A549 (cell line): ENCODE data around the gene ARHGAP42. TPM values are rescaled to one million over a fixed set of nuclear protein-coding genes. Genes with fewer than 3 reads are reported as not detected.

ENCODE experiments used
- ATAC-seq, 2 experiments: fragments of 200-7000 bp in 1 of 2; fragments of >200 bp in 1 of 2; cut with Nextera tagmentation in 1 of 2; cut with Tn5 transposase in 1 of 2; 3 replicates each; pipeline versions ENCODE4 v1.8.0 to v1.9.1; 2018 to 2020; ENCODE audit warnings: mild to moderate bottlenecking in 1 of 2, moderate library complexity in 1 of 2
- CTCF ChIA-PET: fragments of 300-600 bp; sonication (Branson Sonifier 250); formaldehyde crosslinking; extraction: SDS; loops from one replicate; lab custom pipeline; 2021; ENCODE audit warnings: antibody characterized with exemption, inconsistent platforms; lab: Yijun Ruan, JAX
- POLR2A ChIA-PET: fragments of 350-600 bp; formaldehyde crosslinking; extraction: SDS; loops from one replicate; lab custom pipeline; 2021; ENCODE audit warnings: antibody characterized with exemption, inconsistent platforms; lab: Yijun Ruan, JAX
- DNase-seq, 2 experiments: peaks; one replicate each; pipeline versions ENCODE4 v3.0.0 to v3.0.0-alpha.2; 2011 to 2016; ENCODE audit warnings: low read depth in 1 of 2, low spot score in 1 of 2
- FAIRE-seq: peaks from 2 replicates; lab custom pipeline; 2011; peaks lifted over from hg19 to GRCh38; lab: Jason Lieb, UNC
- H3K27ac ChIP-seq, 2 experiments: fragments of >200 bp; sonication (Bioruptor Twin); formaldehyde crosslinking; 3 replicates each; pipeline ENCODE4 v1.5.1; 2016 to 2017
- H3K4me1 ChIP-seq: fragments of >200 bp; sonication (Bioruptor Twin); formaldehyde crosslinking; 3 replicates; pipeline ENCODE4 v1.6.1; 2016
- H3K4me2 ChIP-seq: fragments of >200 bp; sonication (Bioruptor Twin); formaldehyde crosslinking; 3 replicates; pipeline ENCODE4 v1.6.1; 2016
- H3K4me3 ChIP-seq: fragments of >200 bp; sonication (Bioruptor Twin); formaldehyde crosslinking; 3 replicates; pipeline ENCODE4 v1.5.1; 2016
- H3K9me3 ChIP-seq: fragments of >200 bp; sonication (Bioruptor Twin); formaldehyde crosslinking; 3 replicates; pipeline ENCODE4 v1.6.1; 2016
- ATOH8 ChIP-seq: fragments of 250-450 bp; sonication (Bioruptor Pico); IDR thresholded peaks from 2 replicates; pipeline ENCODE4 v1.5.0; 2020; ENCODE audit warnings: low read depth, mild to moderate bottlenecking, moderate library complexity
- BCL3 ChIP-seq: fragments of >200 bp; sonication (Bioruptor Twin); formaldehyde crosslinking; IDR thresholded peaks from 3 replicates; pipeline ENCODE4 v1.6.1; 2016
- BHLHE40 ChIP-seq: IDR thresholded peaks from 2 replicates; pipeline ENCODE4 v1.6.1; 2012; ENCODE audit warnings: low read depth, low read length, inconsistent platforms
- CHD4 ChIP-seq: fragments of 200-600 bp; sonication (generic); IDR thresholded peaks from 2 replicates; pipeline ENCODE4 v1.6.1; 2016; ENCODE audit warnings: antibody characterized with exemption, mild to moderate bottlenecking, borderline replicate concordance
- EHF ChIP-seq: fragments of 250-450 bp; sonication (Bioruptor Pico); IDR thresholded peaks from 2 replicates; pipeline ENCODE4 v1.5.0; 2020; ENCODE audit warnings: mild to moderate bottlenecking
- EHMT2 ChIP-seq: fragments of 200-600 bp; sonication (generic); IDR thresholded peaks from 2 replicates; pipeline ENCODE4 v1.6.1; 2016; ENCODE audit warnings: antibody characterized with exemption, low read depth, mild to moderate bottlenecking, moderate library complexity
- EP300 ChIP-seq, 2 experiments: fragments of >200 bp; sonication (Bioruptor Twin); formaldehyde crosslinking; IDR thresholded peaks; 2 replicates in 1 of 2; 3 replicates in 1 of 2; pipeline ENCODE4 v1.6.1; 2016 to 2017
- ESRRA ChIP-seq: fragments of 150-350 bp; IDR thresholded peaks from 2 replicates; pipeline ENCODE4 v1.6.1; 2014; ENCODE audit warnings: mild to moderate bottlenecking, low read length, borderline replicate concordance
- FOSB ChIP-seq: fragments of 250-450 bp; sonication (Bioruptor Pico); IDR thresholded peaks from 2 replicates; pipeline ENCODE4 v1.5.0; 2020; ENCODE audit warnings: mild to moderate bottlenecking, moderate library complexity
- FOSL2 ChIP-seq, 2 experiments: fragments of 450-650 bp in 1 of 2; fragments of >200 bp in 1 of 2; sonication (Bioruptor Twin) in 1 of 2; formaldehyde crosslinking; IDR thresholded peaks; 2 replicates each; pipeline versions ENCODE4 v1.5.0 to v1.6.1; 2016 to 2020; ENCODE audit warnings: mild to moderate bottlenecking in 1 of 2, moderate library complexity in 1 of 2
- FOXS1 ChIP-seq: fragments of 250-450 bp; sonication (Bioruptor Pico); IDR thresholded peaks from 2 replicates; pipeline ENCODE4 v1.5.0; 2020; ENCODE audit warnings: mild to moderate bottlenecking, moderate library complexity
- HEYL ChIP-seq: fragments of 250-450 bp; sonication (Bioruptor Pico); IDR thresholded peaks from 2 replicates; pipeline ENCODE4 v1.8.0; 2021; ENCODE audit warnings: mild to moderate bottlenecking, moderate library complexity
- HMGXB4 ChIP-seq: fragments of 250-450 bp; sonication (Bioruptor Pico); IDR thresholded peaks from 2 replicates; pipeline ENCODE4 v1.5.0; 2021; ENCODE audit warnings: mild to moderate bottlenecking, moderate library complexity, borderline replicate concordance
- HOXB13 ChIP-seq: fragments of 250-450 bp; sonication (Bioruptor Pico); IDR thresholded peaks from 2 replicates; pipeline ENCODE4 v1.5.0; 2020; ENCODE audit warnings: low read depth, mild to moderate bottlenecking, moderate library complexity
- JUNB ChIP-seq: fragments of >200 bp; sonication (Bioruptor Twin); formaldehyde crosslinking; IDR thresholded peaks from 2 replicates; pipeline ENCODE4 v1.6.1; 2016
- NFE2L2 ChIP-seq: fragments of 150-350 bp; conservative IDR thresholded peaks from 2 replicates; pipeline ENCODE4 v1.6.1; 2014; ENCODE audit warnings: low read length
- NPAS2 ChIP-seq: fragments of 250-450 bp; sonication (Bioruptor Pico); IDR thresholded peaks from 2 replicates; pipeline ENCODE4 v1.8.0; 2022; ENCODE audit warnings: mild to moderate bottlenecking, moderate library complexity, borderline replicate concordance
- PBX3 ChIP-seq: IDR thresholded peaks from 2 replicates; pipeline ENCODE4 v1.6.1; 2012
- POLR2AphosphoS2 ChIP-seq: conservative IDR thresholded peaks from 2 replicates; pipeline ENCODE4 v1.6.1; 2012; ENCODE audit warnings: low read length, improper control_type of control experiment, inconsistent platforms
- RAD21 ChIP-seq, 2 experiments: fragments of >200 bp in 1 of 2; sonication (Bioruptor Twin) in 1 of 2; formaldehyde crosslinking in 1 of 2; IDR thresholded peaks in 1 of 2; conservative IDR thresholded peaks in 1 of 2; 2 replicates in 1 of 2; 3 replicates in 1 of 2; pipeline ENCODE4 v1.6.1; 2012 to 2018; ENCODE audit warnings: inconsistent platforms in 1 of 2
- RNF2 ChIP-seq: fragments of 200-600 bp; sonication (generic); IDR thresholded peaks from 2 replicates; pipeline ENCODE4 v1.6.1; 2016; ENCODE audit warnings: low read depth, mild to moderate bottlenecking, antibody characterized with exemption, moderate library complexity, borderline replicate concordance
- SMC3 ChIP-seq: fragments of >200 bp; sonication (Bioruptor Twin); formaldehyde crosslinking; IDR thresholded peaks from 3 replicates; pipeline ENCODE4 v1.6.1; 2018; ENCODE audit warnings: inconsistent platforms
- TFCP2L1 ChIP-seq: fragments of 250-450 bp; sonication (Bioruptor Pico); IDR thresholded peaks from 2 replicates; pipeline ENCODE4 v1.5.0; 2021; ENCODE audit warnings: mild to moderate bottlenecking
- ZC3H11A ChIP-seq: fragments of 450-650 bp; IDR thresholded peaks from 2 replicates; pipeline ENCODE4 v1.6.1; 2014; ENCODE audit warnings: antibody characterized with exemption, mild to moderate bottlenecking
- ZFP36 ChIP-seq: fragments of 450-650 bp; IDR thresholded peaks from 2 replicates; pipeline ENCODE4 v1.6.1; 2014; ENCODE audit warnings: borderline replicate concordance; ENCODE audit not compliant: partially characterized antibody
- ZSCAN20 ChIP-seq: fragments of 250-450 bp; sonication (Bioruptor Pico); IDR thresholded peaks from 2 replicates; pipeline ENCODE4 v1.8.0; 2022; ENCODE audit warnings: mild to moderate bottlenecking, moderate library complexity
- WGBS: methylation state at CpG from one replicate; pipeline ENCODE4 v1.1.6; 2017; ENCODE audit errors: missing lambda C conversion rate; 5-methylcytosine and 5-hydroxymethylcytosine counted together
- polyA plus RNA-seq, 4 experiments: library from polyadenylated mRNA; depleted of rRNA in 3 of 4; stranded (reverse); fragments of >200 nt; fragmentation: RNase III in 1 of 4; extraction: RNeasy Plus Mini Kit Qiagen cat#74134 plus additional on column Dnase treatment in 1 of 4; gene quantifications; 2 replicates in 3 of 4; 3 replicates in 1 of 4; pipeline ENCODE4 v1.2.3, GENCODE V29; 2011 to 2017

ARHGAP42 gene
- polyA plus RNA-seq, 2 of the 4 experiments (the other 2 are of a cell fraction): 5.1 to 17.0 TPM

GRCh38 chr11:100999756-101000155, 312.7 kb downstream of the ARHGAP42 start:
- no peak for FAIRE-seq
- ATAC-seq: no peak; a peak in 1 of 6 replicates
- Histone ChIP-seq H3K27ac (no peak overlapping the region), H3K9me3 (no peaks in the 10 kb centered on the region), H3K4me3 (no peak overlapping the region), H3K4me1 (no peaks in the 10 kb centered on the region), H3K4me2 (no peak overlapping the region)
- POLR2A ChIA-PET: no interaction called here
- TF ChIP-seq RAD21 (conservative IDR thresholded peaks at IDR 0.05 in 1 of 2, IDR thresholded peaks at IDR 0.05 in 1 of 2): no peak
- TF ChIP-seq HEYL: no peak
- no peak for TF ChIP-seq EP300 (IDR thresholded peaks at IDR 0.05)
- no peak for TF ChIP-seq EHF (CRISPR knock-in tag)
- no peak for TF ChIP-seq RNF2
- no peak for TF ChIP-seq PBX3
- TF ChIP-seq ZFP36: no peak
- no peak for TF ChIP-seq ATOH8 (CRISPR knock-in tag)
- no peak for TF ChIP-seq NPAS2 (CRISPR knock-in tag)
- no peak for TF ChIP-seq HOXB13 (CRISPR knock-in tag)
- no peak for TF ChIP-seq ZC3H11A
- TF ChIP-seq BHLHE40: no peak
- TF ChIP-seq POLR2AphosphoS2: no peak
- DNase-seq: no peak
- WGBS: 60% methylated on average over 1 of the region's 1 CpG
- CTCF ChIA-PET: no interaction called here

GRCh38 chr11:101003468-101003867, 316.4 kb downstream of the ARHGAP42 start:
- peak; percentile 62 to 72; a peak in 4 of 6 replicates for ATAC-seq
- Histone ChIP-seq H3K27ac (no peak overlapping the region), H3K4me3 (no peak overlapping the region), H3K4me1 (no peaks in the 10 kb centered on the region)
- CTCF ChIA-PET: no interaction called here
- no peak for FAIRE-seq
- no peak for TF ChIP-seq HOXB13 (CRISPR knock-in tag)
- TF ChIP-seq TFCP2L1: no peak
- no peak for TF ChIP-seq NPAS2 (CRISPR knock-in tag)
- no peak for TF ChIP-seq CHD4
- TF ChIP-seq NFE2L2: no peak
- TF ChIP-seq ATOH8 (CRISPR knock-in tag): no peak
- TF ChIP-seq FOSB: no peak
- TF ChIP-seq, all 56 proteins: peak for 0
- DNase-seq: peak; percentile 1 to 11
- WGBS: 42% methylated on average over 4 of the region's 4 CpGs
- POLR2A ChIA-PET: no interaction called here
- no peak overlapping the region for H3K4me2 ChIP-seq
- no peaks in the 10 kb centered on the region for H3K9me3 ChIP-seq

GRCh38 chr11:101008961-101009689, 322.0 kb downstream of the ARHGAP42 start:
- ATAC-seq: no peak
- no peak for FAIRE-seq
- 15% methylated on average over 1 of the region's 1 CpG for WGBS
- H3K27ac ChIP-seq: no peak overlapping the region
- POLR2A ChIA-PET: no interaction called here
- no peak for DNase-seq
- no peaks in the 10 kb centered on the region for H3K9me3 ChIP-seq
- no peaks in the 10 kb centered on the region for H3K4me1 ChIP-seq
- no peak overlapping the region for H3K4me2 ChIP-seq
- CTCF ChIA-PET: no interaction called here
- no peak overlapping the region for H3K4me3 ChIP-seq
- TF ChIP-seq EHF (CRISPR knock-in tag) (no peak), JUNB (no peak), SMC3 (no peak), EHMT2 (no peak), HMGXB4 (CRISPR knock-in tag) (no peak), ZSCAN20 (CRISPR knock-in tag) (no peak), PBX3 (no peak), EP300 (IDR thresholded peaks at IDR 0.05) (no peak), FOXS1 (CRISPR knock-in tag) (no peak), FOSL2 (IDR thresholded peaks at IDR 0.05) (no peak), FOSL2 (CRISPR knock-in tag; IDR thresholded peaks at IDR 0.05) (no peak), BCL3 (no peak), ESRRA (no peak)
